ENCODE data around the gene NANOGP8. TPM values are rescaled to one million over a fixed set of nuclear protein-coding genes. Genes with fewer than 3 reads are reported as not detected.
"Not testable (repeated sequence)": the region's sequence is repeated elsewhere in the genome, so short reads cannot be mapped to it uniquely, and the experiment has no call there.

The NANOGP8 gene
- total RNA-seq, 1 experiment from 2014 or later, result not detected

DNA sequence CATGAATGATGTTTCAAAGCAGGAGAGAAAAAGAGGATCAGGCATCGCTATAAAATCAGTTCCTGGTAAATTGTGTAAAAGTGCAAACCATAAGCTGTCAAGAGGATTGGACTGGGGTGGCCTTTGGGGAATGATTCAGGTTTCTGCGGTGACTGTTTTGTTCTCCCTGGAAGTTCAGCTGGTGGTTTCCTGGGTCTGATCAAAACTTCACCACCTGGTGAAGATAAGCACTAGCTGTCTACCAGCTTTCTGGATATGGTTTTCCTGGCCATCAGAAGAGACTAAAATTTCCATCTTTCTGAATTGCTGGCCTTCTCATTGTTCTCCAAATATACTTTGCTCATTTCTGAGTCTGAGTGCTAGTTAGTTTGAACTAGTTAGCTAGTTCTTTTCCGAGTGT is 2.7 kb upstream of the NANOGP8 start:
- no TSS peak for BruUV-seq (replicated peaks)
- Histone ChIP-seq H3K27ac (ENCODE audit: low read depth, low read length, poor library complexity, severe bottlenecking) (no peak overlapping the region), H3K9me3 (ENCODE audit: low read depth, low read length, poor library complexity, severe bottlenecking) (no peaks in the 10 kb centered on the region), H3K4me3 (ENCODE audit: low read depth, low read length, poor library complexity, severe bottlenecking) (no peak overlapping the region), H3K36me3 (ENCODE audit: insufficient read depth, low read length, poor library complexity, severe bottlenecking) (no peaks in the 10 kb centered on the region), H3K27me3 (replicated peaks; ENCODE audit: insufficient read depth, low read depth, low read length, poor library complexity) (no peaks in the 10 kb centered on the region), H3K4me1 (ENCODE audit: insufficient read depth, low read length, poor library complexity, severe bottlenecking) (no peaks in the 10 kb centered on the region)
- CTCF ChIA-PET, result no interaction called here
- no peak for DNase-seq (ENCODE audit: low spot score)
- intact Hi-C loops (cut with micrococcal nuclease; ENCODE audit: unreplicated experiment), result no loop called here
- no peak for TF ChIP-seq EZH2 (IDR thresholded peaks at IDR 0.05; ENCODE audit: borderline replicate concordance, low read depth, low read length, poor library complexity, severe bottlenecking)
- TF ChIP-seq, protein P1, sequence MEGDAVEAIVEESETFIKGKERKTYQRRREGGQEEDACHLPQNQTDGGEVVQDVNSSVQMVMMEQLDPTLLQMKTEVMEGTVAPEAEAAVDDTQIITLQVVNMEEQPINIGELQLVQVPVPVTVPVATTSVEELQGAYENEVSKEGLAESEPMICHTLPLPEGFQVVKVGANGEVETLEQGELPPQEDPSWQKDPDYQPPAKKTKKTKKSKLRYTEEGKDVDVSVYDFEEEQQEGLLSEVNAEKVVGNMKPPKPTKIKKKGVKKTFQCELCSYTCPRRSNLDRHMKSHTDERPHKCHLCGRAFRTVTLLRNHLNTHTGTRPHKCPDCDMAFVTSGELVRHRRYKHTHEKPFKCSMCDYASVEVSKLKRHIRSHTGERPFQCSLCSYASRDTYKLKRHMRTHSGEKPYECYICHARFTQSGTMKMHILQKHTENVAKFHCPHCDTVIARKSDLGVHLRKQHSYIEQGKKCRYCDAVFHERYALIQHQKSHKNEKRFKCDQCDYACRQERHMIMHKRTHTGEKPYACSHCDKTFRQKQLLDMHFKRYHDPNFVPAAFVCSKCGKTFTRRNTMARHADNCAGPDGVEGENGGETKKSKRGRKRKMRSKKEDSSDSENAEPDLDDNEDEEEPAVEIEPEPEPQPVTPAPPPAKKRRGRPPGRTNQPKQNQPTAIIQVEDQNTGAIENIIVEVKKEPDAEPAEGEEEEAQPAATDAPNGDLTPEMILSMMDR (conservative IDR thresholded peaks at IDR 0.05; ENCODE audit: low read depth, low read length), result no peak
- POLR2A ChIA-PET (ENCODE audit: low non-redundant PET), result no interaction called here

DNA sequence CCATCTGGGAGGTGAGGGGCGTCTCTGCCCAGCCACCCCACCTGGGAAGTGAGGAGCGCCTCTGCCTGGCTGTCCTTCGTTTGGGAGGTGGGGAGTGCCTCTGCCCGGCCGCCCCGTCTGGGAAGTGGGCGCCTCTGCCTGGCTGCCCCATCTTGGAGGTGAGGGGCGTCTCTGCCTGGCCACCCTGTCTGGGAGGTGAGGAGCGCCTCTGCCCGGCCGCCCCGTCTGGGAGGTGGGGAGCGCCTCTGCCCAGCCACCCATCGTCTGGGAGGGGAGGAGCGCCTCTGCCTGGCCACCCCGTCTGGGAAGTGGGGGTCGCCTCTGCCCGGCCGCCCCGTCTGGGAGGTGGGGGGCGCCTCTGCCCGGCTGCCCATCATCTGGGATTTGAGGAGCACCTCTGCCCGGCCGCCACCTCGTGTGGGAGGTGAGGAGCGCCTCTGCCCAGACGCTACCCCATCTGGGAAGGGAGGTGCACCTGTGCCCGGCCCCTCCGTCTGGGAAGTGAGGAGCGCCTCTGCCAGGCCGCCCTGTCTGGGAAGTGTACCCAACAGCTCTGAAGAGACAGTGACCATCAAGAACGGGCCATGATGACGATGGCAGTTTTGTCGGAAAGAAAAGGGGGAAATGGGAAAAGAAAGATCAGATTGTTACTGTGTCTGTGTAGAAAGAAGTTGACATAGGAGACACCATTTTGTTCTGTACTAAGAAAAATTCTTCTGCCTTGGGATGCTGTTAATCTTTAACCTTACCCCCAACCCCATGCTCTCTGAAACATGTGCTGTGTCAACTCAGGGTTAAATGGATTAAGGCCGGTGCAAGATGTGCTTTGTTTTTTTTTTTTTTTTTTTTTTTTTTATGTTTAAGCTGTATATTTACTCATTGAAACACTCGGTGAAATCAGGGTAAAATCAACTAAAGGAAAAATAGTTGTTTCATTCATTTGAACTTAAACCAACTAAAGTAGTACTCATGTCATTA is 2.4 kb downstream of the NANOGP8 start:
- H3K27ac ChIP-seq (ENCODE audit: low read depth, low read length, poor library complexity, severe bottlenecking); H3K36me3 ChIP-seq (ENCODE audit: insufficient read depth, low read length, poor library complexity, severe bottlenecking); H3K4me1 ChIP-seq (ENCODE audit: insufficient read depth, low read length, poor library complexity, severe bottlenecking); BruUV-seq (replicated peaks); POLR2A ChIA-PET (ENCODE audit: low non-redundant PET); H3K9me3 ChIP-seq (ENCODE audit: low read depth, low read length, poor library complexity, severe bottlenecking); H3K27me3 ChIP-seq (replicated peaks; ENCODE audit: insufficient read depth, low read depth, low read length, poor library complexity); H3K4me3 ChIP-seq (ENCODE audit: low read depth, low read length, poor library complexity, severe bottlenecking); CTCF ChIA-PET; DNase-seq (ENCODE audit: low spot score); intact Hi-C loops (cut with micrococcal nuclease; ENCODE audit: unreplicated experiment): not testable (repeated sequence)

DNA sequence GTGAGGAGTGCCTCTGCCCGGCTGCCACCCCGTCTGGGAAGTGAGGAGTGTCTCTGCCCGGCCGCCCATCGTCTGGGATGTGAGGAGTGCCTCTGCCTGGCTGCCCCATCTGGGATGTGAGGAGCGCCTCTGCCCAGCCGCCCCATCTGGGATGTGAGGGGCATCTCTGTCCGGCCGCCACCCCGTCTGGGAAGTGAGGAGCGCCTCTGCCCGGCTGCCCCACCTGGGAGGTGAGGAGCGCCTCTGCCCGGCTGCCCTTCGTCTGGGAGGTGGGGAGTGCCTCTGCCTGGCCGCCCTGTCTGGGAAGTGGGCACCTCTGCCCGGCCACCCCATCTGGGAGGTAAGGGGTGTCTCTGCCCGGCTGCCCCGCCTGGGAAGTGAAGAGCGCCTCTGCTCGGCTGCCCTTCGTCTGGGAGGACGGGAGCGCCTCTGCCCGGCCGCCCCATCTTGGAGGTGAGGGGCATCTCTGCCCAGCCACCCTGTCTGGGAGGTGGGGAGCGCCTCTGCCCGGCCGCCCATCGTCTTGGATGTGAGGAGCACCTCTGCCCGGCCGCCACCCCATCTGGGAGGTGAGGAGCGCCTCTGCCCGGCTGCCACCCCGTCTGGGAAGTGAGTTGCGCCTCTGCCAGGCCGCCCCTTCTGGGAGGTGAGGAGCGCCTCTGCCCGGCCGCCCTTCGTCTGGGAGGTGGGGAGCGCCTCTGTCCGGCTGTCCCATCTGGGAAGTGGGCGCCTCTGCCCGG is 3.3 kb downstream of the NANOGP8 start:
- H3K36me3 ChIP-seq (ENCODE audit: insufficient read depth, low read length, poor library complexity, severe bottlenecking); BruUV-seq (replicated peaks); H3K9me3 ChIP-seq (ENCODE audit: low read depth, low read length, poor library complexity, severe bottlenecking); CTCF ChIA-PET; H3K4me3 ChIP-seq (ENCODE audit: low read depth, low read length, poor library complexity, severe bottlenecking); DNase-seq (ENCODE audit: low spot score); POLR2A ChIA-PET (ENCODE audit: low non-redundant PET); H3K27ac ChIP-seq (ENCODE audit: low read depth, low read length, poor library complexity, severe bottlenecking); H3K27me3 ChIP-seq (replicated peaks; ENCODE audit: insufficient read depth, low read depth, low read length, poor library complexity); intact Hi-C loops (cut with micrococcal nuclease; ENCODE audit: unreplicated experiment); H3K4me1 ChIP-seq (ENCODE audit: insufficient read depth, low read length, poor library complexity, severe bottlenecking): not testable (repeated sequence)

DNA sequence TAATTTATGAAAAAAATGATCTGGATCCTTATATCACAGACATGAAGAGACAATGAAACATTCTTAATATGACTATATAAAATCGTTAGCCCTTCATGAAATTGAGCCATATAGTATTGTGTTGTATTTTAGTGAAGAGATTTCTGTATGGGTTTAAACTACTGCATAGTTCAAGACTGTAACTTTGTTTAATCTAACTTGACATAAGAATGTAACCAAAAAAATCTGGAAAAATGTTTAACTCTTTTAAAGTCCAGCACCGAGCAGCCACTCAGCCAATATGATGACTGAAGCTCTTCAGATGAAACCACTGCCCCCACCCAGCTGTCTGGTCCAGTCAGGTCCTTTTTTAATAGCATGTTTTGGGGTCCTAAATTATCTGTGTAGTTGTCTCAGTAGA is 4.9 kb downstream of the NANOGP8 start:
- POLR2A ChIA-PET (ENCODE audit: low non-redundant PET), result no interaction called here
- DNase-seq (ENCODE audit: low spot score), result no peak
- no peak overlapping the region for H3K4me3 ChIP-seq (ENCODE audit: low read depth, low read length, poor library complexity, severe bottlenecking)
- H3K9me3 ChIP-seq (ENCODE audit: low read depth, low read length, poor library complexity, severe bottlenecking), result no peaks in the 10 kb centered on the region
- intact Hi-C loops (cut with micrococcal nuclease; ENCODE audit: unreplicated experiment), result no loop called here
- H3K27me3 ChIP-seq (replicated peaks; ENCODE audit: insufficient read depth, low read depth, low read length, poor library complexity), result no peaks in the 10 kb centered on the region
- TF ChIP-seq, protein P1 (conservative IDR thresholded peaks at IDR 0.05; ENCODE audit: low read depth, low read length), result no peak
- TF ChIP-seq EZH2 (IDR thresholded peaks at IDR 0.05; ENCODE audit: borderline replicate concordance, low read depth, low read length, poor library complexity, severe bottlenecking), result no peak
- no TSS peak for BruUV-seq (replicated peaks)
- H3K36me3 ChIP-seq (ENCODE audit: insufficient read depth, low read length, poor library complexity, severe bottlenecking), result no peaks in the 10 kb centered on the region
- CTCF ChIA-PET, result no interaction called here
- no peaks in the 10 kb centered on the region for H3K4me1 ChIP-seq (ENCODE audit: insufficient read depth, low read length, poor library complexity, severe bottlenecking)
- H3K27ac ChIP-seq (ENCODE audit: low read depth, low read length, poor library complexity, severe bottlenecking), result no peak overlapping the region

Data from A673 (cell line).